ENCODE measurements around the gene ACTN3.

- TF ChIP-seq CHD2 (IDR thresholded peaks at IDR 0.05; ENCODE audit: low read length, partially characterized antibody) (no peak), REST (IDR thresholded peaks at IDR 0.05) (no peak), SMC3 (IDR thresholded peaks at IDR 0.05) (no peak), CTCF (IDR thresholded peaks at IDR 0.05) (no peak), MAZ (IDR thresholded peaks at IDR 0.05; ENCODE audit: borderline replicate concordance, low read depth, low read length) (no peak), POLR2A (IDR thresholded peaks at IDR 0.05; ENCODE audit: low read length) (no peak), ELK1 (IDR thresholded peaks at IDR 0.05; ENCODE audit: low read depth, low read length) (no peak), NR3C1 (IDR thresholded peaks at IDR 0.05) (no peak), ATOH8 (CRISPR knock-in tag; IDR thresholded peaks at IDR 0.05; ENCODE audit: low read depth) (no peak), PBX3 (IDR thresholded peaks at IDR 0.05) (no peak), BHLHE40 (IDR thresholded peaks at IDR 0.05; ENCODE audit: low read depth, low read length) (no peak)
Measured at GRCh38 chr11:66554602-66555001, 7.9 kb downstream of the ACTN3 start.

Measured in A549 (cell line).